Fibroblast of lung (primary cell): ENCODE results near the gene GRIA2. TPM values are rescaled to one million over a fixed set of nuclear protein-coding genes. Genes with fewer than 3 reads are reported as not detected.

Experiments used
- DNase-seq, 2 donors: peaks; one replicate each; pipeline versions ENCODE4 v3.0.0 to v3.0.0-alpha.2; 2010; ENCODE audit warnings: low read depth in 2 of 2
- H2AFZ ChIP-seq: 2 replicates; pipeline ENCODE4 v1.5.1; 2012; ENCODE audit warnings: low read length, control low read depth, inconsistent platforms
- H3K27ac ChIP-seq: 2 replicates; pipeline ENCODE4 v1.5.1; 2011; ENCODE audit warnings: low read length, control low read depth; ENCODE audit not compliant: insufficient read depth
- H3K27me3 ChIP-seq: 2 replicates; pipeline ENCODE4 v1.5.1; 2011; ENCODE audit warnings: mild to moderate bottlenecking, low read length; ENCODE audit not compliant: control insufficient read depth, insufficient read depth
- H3K36me3 ChIP-seq: 2 replicates; pipeline ENCODE4 v1.5.1; 2011; ENCODE audit warnings: low read length; ENCODE audit not compliant: control insufficient read depth, insufficient read depth
- H3K4me1 ChIP-seq: 2 replicates; pipeline ENCODE4 v1.5.1; 2011; ENCODE audit warnings: low read length; ENCODE audit not compliant: control insufficient read depth, insufficient read depth; ENCODE audit errors: extremely low read depth
- H3K4me2 ChIP-seq: 2 replicates; pipeline ENCODE4 v1.5.1; 2011; ENCODE audit warnings: low read length, control low read depth; ENCODE audit not compliant: insufficient read depth; ENCODE audit errors: extremely low read depth
- H3K4me3 ChIP-seq, 4 experiments: fragments of 200-600 bp in 1 of 4; sonication (generic) in 1 of 4; replicated peaks in 1 of 4; 2 replicates each; pipeline ENCODE4 v1.5.1; 2011 to 2016; ENCODE audit warnings: low read length in 4 of 4, low read depth in 3 of 4, mild to moderate bottlenecking in 3 of 4, control low read depth in 2 of 4, inconsistent platforms in 1 of 4, mixed read lengths in 1 of 4; ENCODE audit not compliant: insufficient read depth in 1 of 4; ENCODE audit errors: control extremely low read depth in 1 of 4
- H3K79me2 ChIP-seq: 2 replicates; pipeline ENCODE4 v1.5.1; 2012; ENCODE audit warnings: mild to moderate bottlenecking, low read length, inconsistent platforms; ENCODE audit not compliant: control insufficient read depth, insufficient read depth
- H3K9ac ChIP-seq: 2 replicates; pipeline ENCODE4 v1.5.1; 2011; ENCODE audit warnings: mild to moderate bottlenecking, low read length, control low read depth; ENCODE audit not compliant: insufficient read depth
- H3K9me3 ChIP-seq: 2 replicates; pipeline ENCODE4 v1.5.1; 2012; ENCODE audit warnings: low read depth, low read length; ENCODE audit not compliant: control insufficient read depth, insufficient read depth
- H4K20me1 ChIP-seq: 2 replicates; pipeline ENCODE4 v1.5.1; 2011; ENCODE audit warnings: low read length; ENCODE audit not compliant: control insufficient read depth, insufficient read depth; ENCODE audit errors: extremely low read depth
- CTCF ChIP-seq, 2 donors: IDR thresholded peaks in 1 of 2; conservative IDR thresholded peaks in 1 of 2; 1 replicate in 1 of 2; 2 replicates in 1 of 2; pipeline ENCODE4 v1.5.1; 2011 to 2012; ENCODE audit warnings: low read length in 2 of 2, control low read depth in 1 of 2, inconsistent platforms in 1 of 2, low read depth in 1 of 2, mild to moderate bottlenecking in 1 of 2
- EZH2 ChIP-seq: IDR thresholded peaks from 2 replicates; pipeline ENCODE4 v1.5.1; 2012; ENCODE audit warnings: low read length, control low read depth, mild to moderate bottlenecking; ENCODE audit errors: missing control alignments
- polyA plus RNA-seq, 2 donors: library from polyadenylated mRNA; depleted of rRNA in 1 of 2; stranded (reverse) in 1 of 2; unstranded in 1 of 2; fragments of >200 nt; gene quantifications; 2 replicates each; pipeline ENCODE4 v1.2.1, GENCODE V29; 2011 to 2012; ENCODE audit warnings: missing spikeins in 1 of 2
- total RNA-seq: library from RNA; depleted of rRNA; stranded (reverse); fragments of >200 nt; gene quantifications from 2 replicates; pipeline ENCODE4 v1.2.1, GENCODE V29; 2014

The GRIA2 gene
- total and polyA plus RNA-seq, 2 donors (not counting 1 experiment from before 2014, with no cell fraction given): 0.17 TPM; not detected in 1

- Histone ChIP-seq H3K79me2 (no peaks in the 10 kb centered on the region), H2AFZ (no peak overlapping the region), H3K4me1 (no peaks in the 10 kb centered on the region), H3K27me3 (no peaks in the 10 kb centered on the region), H3K9ac (no peak overlapping the region), H3K27ac (no peak overlapping the region), H3K9me3 (no peaks in the 10 kb centered on the region), H4K20me1 (no peaks in the 10 kb centered on the region), H3K4me3 (no peak overlapping the region), H3K4me2 (no peak overlapping the region), H3K36me3 (no peaks in the 10 kb centered on the region)
- TF ChIP-seq EZH2: no peak
- no peak for TF ChIP-seq CTCF (conservative IDR thresholded peaks at IDR 0.05 in 1 of 2, IDR thresholded peaks at IDR 0.05 in 1 of 2; ENCODE audit: low read depth in 1 of 2, low read length in 2 of 2)
- no peak for DNase-seq
Observed at GRCh38 chr4:157357887-157358286, 137.4 kb downstream of the GRIA2 start.

GRCh38 chr4:157358439-157358838 is 137.9 kb downstream of the GRIA2 start:
- no peak for TF ChIP-seq EZH2
- TF ChIP-seq CTCF (conservative IDR thresholded peaks at IDR 0.05 in 1 of 2, IDR thresholded peaks at IDR 0.05 in 1 of 2; ENCODE audit: low read depth in 1 of 2, low read length in 2 of 2): no peak

GRCh38 chr4:157358851-157359250 is 138.3 kb downstream of the GRIA2 start:
- Histone ChIP-seq H3K79me2 (no peaks in the 10 kb centered on the region), H3K4me1 (no peaks in the 10 kb centered on the region), H3K27me3 (no peaks in the 10 kb centered on the region), H2AFZ (no peak overlapping the region), H3K9me3 (no peaks in the 10 kb centered on the region), H3K9ac (no peak overlapping the region), H4K20me1 (no peaks in the 10 kb centered on the region), H3K4me3 (no peak overlapping the region), H3K4me2 (no peak overlapping the region), H3K36me3 (no peaks in the 10 kb centered on the region), H3K27ac (no peak overlapping the region)
- TF ChIP-seq EZH2 (no peak), CTCF (conservative IDR thresholded peaks at IDR 0.05 in 1 of 2, IDR thresholded peaks at IDR 0.05 in 1 of 2; ENCODE audit: low read depth in 1 of 2, low read length in 2 of 2) (no peak)
- no peak for DNase-seq

More at GRCh38 chr4:157358439-157358838, 137.9 kb downstream of the GRIA2 start:
- no peak overlapping the region for H3K4me3 ChIP-seq
- H2AFZ ChIP-seq: no peak overlapping the region
- H4K20me1 ChIP-seq: no peaks in the 10 kb centered on the region
- no peak for DNase-seq
- H3K9me3 ChIP-seq: no peaks in the 10 kb centered on the region
- no peak overlapping the region for H3K27ac ChIP-seq
- H3K4me1 ChIP-seq: no peaks in the 10 kb centered on the region
- H3K36me3 ChIP-seq: no peaks in the 10 kb centered on the region
- no peaks in the 10 kb centered on the region for H3K79me2 ChIP-seq
- no peak overlapping the region for H3K4me2 ChIP-seq
- no peak overlapping the region for H3K9ac ChIP-seq
- no peaks in the 10 kb centered on the region for H3K27me3 ChIP-seq
